ENCODE results near the gene ITGA2B.

The ITGA2B gene

GRCh38 chr17:44389281-44389680 is at the start of gene ITGA2B:
TSS of gene ITGA2B (minus strand) at chr17:44389649. CDS start at chr17:44389473, 176 bp downstream.
- H3K36me3 ChIP-seq: no peaks in the 10 kb centered on the region
- H3K27ac ChIP-seq: no peak within 1 kb of the TSS
- no peak within 1 kb of the TSS for H3K4me3 ChIP-seq (ENCODE audit: low read depth, low read length)
- H3K9me3 ChIP-seq (ENCODE audit: severe bottlenecking): peaks cover 9% of the 10 kb centered on the region
- no peak for DNase-seq
- no peaks in the 10 kb centered on the region for H3K27me3 ChIP-seq (ENCODE audit: insufficient read depth, low read depth, severe bottlenecking)
- TF ChIP-seq CTCF (IDR thresholded peaks at IDR 0.05; ENCODE audit: low read depth, low read length): no peak

GRCh38 chr17:44439168-44439567 is 49.7 kb upstream of the ITGA2B start:
- no peak for TF ChIP-seq CTCF (IDR thresholded peaks at IDR 0.05; ENCODE audit: low read depth, low read length)
- Histone ChIP-seq H3K27ac (no peak overlapping the region), H3K4me3 (ENCODE audit: low read depth, low read length) (no peak overlapping the region), H3K36me3 (peaks cover 14% of the 10 kb centered on the region), H3K9me3 (ENCODE audit: severe bottlenecking) (no peaks in the 10 kb centered on the region), H3K27me3 (ENCODE audit: insufficient read depth, low read depth, severe bottlenecking) (no peaks in the 10 kb centered on the region)
- no peak for DNase-seq

GRCh38 chr17:44438636-44439035 is 49.2 kb upstream of the ITGA2B start:
- no peak overlapping the region for H3K27ac ChIP-seq

GRCh38 chr17:44436336-44436735 is 46.9 kb upstream of the ITGA2B start:
- no peak overlapping the region for H3K27ac ChIP-seq
- peaks cover 41% of the 10 kb centered on the region for H3K36me3 ChIP-seq
- no peak for TF ChIP-seq CTCF (IDR thresholded peaks at IDR 0.05; ENCODE audit: low read depth, low read length)
- DNase-seq: no peak
- H3K9me3 ChIP-seq (ENCODE audit: severe bottlenecking): no peaks in the 10 kb centered on the region
- H3K4me3 ChIP-seq (ENCODE audit: low read depth, low read length): no peak overlapping the region
- no peaks in the 10 kb centered on the region for H3K27me3 ChIP-seq (ENCODE audit: insufficient read depth, low read depth, severe bottlenecking)

More at GRCh38 chr17:44438636-44439035, 49.2 kb upstream of the ITGA2B start:
- DNase-seq: no peak
- TF ChIP-seq CTCF (IDR thresholded peaks at IDR 0.05; ENCODE audit: low read depth, low read length): no peak
- Histone ChIP-seq H3K27me3 (ENCODE audit: insufficient read depth, low read depth, severe bottlenecking) (no peaks in the 10 kb centered on the region), H3K4me3 (ENCODE audit: low read depth, low read length) (no peak overlapping the region), H3K9me3 (ENCODE audit: severe bottlenecking) (no peaks in the 10 kb centered on the region), H3K36me3 (peaks cover 19% of the 10 kb centered on the region)

GRCh38 chr17:44432254-44433157 is 43.1 kb upstream of the ITGA2B start:
- peaks cover 71% of the 10 kb centered on the region for H3K36me3 ChIP-seq
- no peak for TF ChIP-seq CTCF (IDR thresholded peaks at IDR 0.05; ENCODE audit: low read depth, low read length)

More at GRCh38 chr17:44432254-44433157, 43.1 kb upstream of the ITGA2B start:
- H3K9me3 ChIP-seq (ENCODE audit: severe bottlenecking): no peaks in the 10 kb centered on the region
- H3K27me3 ChIP-seq (ENCODE audit: insufficient read depth, low read depth, severe bottlenecking): no peaks in the 10 kb centered on the region
- DNase-seq: no peak
- H3K27ac ChIP-seq: no peak overlapping the region
- H3K4me3 ChIP-seq (ENCODE audit: low read depth, low read length): no peak overlapping the region
